ENCODE results near the gene STX18. TPM values are rescaled to one million over a fixed set of nuclear protein-coding genes. Genes with fewer than 3 reads are reported as not detected.

The STX18 gene
- total and polyA plus RNA-seq, 10 of the 15 experiments (the other 5 are each of a cell fraction or from before 2014, with no cell fraction given): 8.2 to 46.6 (median 31.1) TPM

GRCh38 chr4:4477391-4477790 lies 64.5 kb downstream of the STX18 start:
- ATAC-seq: no peak
- no TSS peak for BruUV-seq (replicated peaks)
- no peaks in the 10 kb centered on the region; the same call in 1 of the 2 replicates for H3K79me2 ChIP-seq (ENCODE audit: control insufficient read depth, insufficient read depth, low read length)
- DNase-seq (ENCODE audit: low read depth, low spot score): no peak
- H3K9me3 ChIP-seq (replicated peaks; ENCODE audit: control insufficient read depth, insufficient read depth, low read length): no peaks in the 10 kb centered on the region
- ChIA-PET RAD21 (ENCODE audit: unreplicated experiment) (no interaction called here), CTCF (interaction anchor here (1.0 kb wide), 1 partner anchor 9 kb away, joined by 3 read pairs; no protein-coding TSS in a partner anchor), POLR2A (no interaction called here), SMC1A (ENCODE audit: uncharacterized antibody, unreplicated experiment) (no interaction called here)
- no peak overlapping the region for H3K9ac ChIP-seq (ENCODE audit: control insufficient read depth, insufficient read depth, low read length)
- no peak overlapping the region for H2AFZ ChIP-seq (ENCODE audit: control insufficient read depth, low read depth, low read length)
- no peaks in the 10 kb centered on the region for H3K27me3 ChIP-seq (replicated peaks in 1 of 2; ENCODE audit: control insufficient read depth in 2 of 2, insufficient read depth in 2 of 2, low read length in 1 of 2)
- 65% methylated on average over 3 of the region's 3 CpGs for WGBS (ENCODE audit: insufficient coverage, insufficient replicate concordance, low lambda C conversion rate, missing lambda C conversion rate)
- intact Hi-C loops (cut with micrococcal nuclease; ENCODE audit: unreplicated experiment): no loop called here
- TF ChIP-seq MXI1 (IDR thresholded peaks at IDR 0.05; ENCODE audit: low read depth, low read length) (no peak), PKNOX1 (IDR thresholded peaks at IDR 0.05) (no peak), TARDBP (IDR thresholded peaks at IDR 0.05; ENCODE audit: borderline replicate concordance) (no peak)
- no peak overlapping the region for H3K4me2 ChIP-seq (ENCODE audit: control insufficient read depth, insufficient read depth)
- H3K36me3 ChIP-seq (ENCODE audit: control insufficient read depth in 2 of 2, insufficient read depth in 2 of 2, low read length in 1 of 2): peaks cover 0 to 5% of the 10 kb centered on the region in 2 experiments; a peak in 1 of 4 replicates
- in situ Hi-C loops (cut with MboI): no loop called here
- H3K4me1 ChIP-seq (ENCODE audit: control insufficient read depth, insufficient read depth, low read length): no peaks in the 10 kb centered on the region
- FAIRE-seq: no peak
- H3K4me3 ChIP-seq: no peak overlapping the region
- H4K20me1 ChIP-seq (ENCODE audit: control insufficient read depth, insufficient read depth): no peaks in the 10 kb centered on the region
- H3K27ac ChIP-seq (ENCODE audit: control insufficient read depth, insufficient read depth): no peak overlapping the region

- intact Hi-C loops (cut with micrococcal nuclease; ENCODE audit: unreplicated experiment): no loop called here
- in situ Hi-C loops (cut with MboI): no loop called here
These were observed 67.4 kb downstream of the STX18 start for GRCh38 chr4:4474476-4474875.

More at GRCh38 chr4:4474476-4474875, 67.4 kb downstream of the STX18 start:
- Histone ChIP-seq H3K79me2 (ENCODE audit: control insufficient read depth, insufficient read depth, low read length) (no peaks in the 10 kb centered on the region; the same call in 1 of the 2 replicates), H3K27ac (ENCODE audit: control insufficient read depth, insufficient read depth) (no peak overlapping the region), H4K20me1 (ENCODE audit: control insufficient read depth, insufficient read depth) (no peaks in the 10 kb centered on the region), H3K4me1 (ENCODE audit: control insufficient read depth, insufficient read depth, low read length) (no peaks in the 10 kb centered on the region), H3K9ac (ENCODE audit: control insufficient read depth, insufficient read depth, low read length) (no peak overlapping the region), H3K4me2 (ENCODE audit: control insufficient read depth, insufficient read depth) (no peak overlapping the region), H3K27me3 (replicated peaks in 1 of 2; ENCODE audit: control insufficient read depth in 2 of 2, insufficient read depth in 2 of 2, low read length in 1 of 2) (no peaks in the 10 kb centered on the region), H3K36me3 (ENCODE audit: control insufficient read depth in 2 of 2, insufficient read depth in 2 of 2, low read length in 1 of 2) (peaks cover 0 to 11% of the 10 kb centered on the region in 2 experiments; a peak in 3 of 4 replicates), H2AFZ (ENCODE audit: control insufficient read depth, low read depth, low read length) (no peak overlapping the region), H3K4me3 (no peak overlapping the region), H3K9me3 (replicated peaks; ENCODE audit: control insufficient read depth, insufficient read depth, low read length) (no peaks in the 10 kb centered on the region)
- TF ChIP-seq ZNF24 (IDR thresholded peaks at IDR 0.05) (no peak), CEBPZ (IDR thresholded peaks at IDR 0.05; ENCODE audit: low read depth, low read length) (no peak), ATF2 (IDR thresholded peaks at IDR 0.05; ENCODE audit: low read length) (no peak)
- no peak for ATAC-seq
- BruUV-seq (replicated peaks): no TSS peak
- no peak for FAIRE-seq
- 100% methylated on average over 3 of the region's 3 CpGs for WGBS (ENCODE audit: insufficient coverage, insufficient replicate concordance, low lambda C conversion rate, missing lambda C conversion rate)
- RAD21 ChIA-PET (ENCODE audit: unreplicated experiment): no interaction called here
- SMC1A ChIA-PET (ENCODE audit: uncharacterized antibody, unreplicated experiment): interaction anchor here (1.3 to 1.6 kb wide), 2 partner anchors 13 to 14 kb away, joined by 3 to 4 read pairs; no protein-coding TSS in a partner anchor
- CTCF ChIA-PET: no interaction called here
- DNase-seq (ENCODE audit: low read depth, low spot score): no peak
- POLR2A ChIA-PET: no interaction called here
